IMR-90 (cell line): ENCODE measurements around the gene TMX3. TPM values are rescaled to one million over a fixed set of nuclear protein-coding genes. Genes with fewer than 3 reads are reported as not detected.

ENCODE experiments used
- ATAC-seq: fragments of 200-7000 bp; cut with Tn5 transposase; 2 replicates; pipeline ENCODE4 v1.9.1; 2020; ENCODE audit warnings: low read depth, mild to moderate bottlenecking, moderate library complexity
- BruUV-seq: library from RNA; stranded (reverse); fragments of 400-500 nt; replicated peaks from 2 replicates; lab custom pipeline; 2021; lab: Mats Ljungman, UMichigan
- CTCF ChIA-PET: fragments of 300-600 bp; formaldehyde crosslinking; extraction: SDS; loops from one replicate; lab custom pipeline; 2021; ENCODE audit warnings: antibody characterized with exemption; lab: Yijun Ruan, JAX
- POLR2A ChIA-PET: fragments of 300-600 bp; sonication (Branson Sonifier 250); formaldehyde crosslinking; loops from one replicate; lab custom pipeline; 2022; ENCODE audit warnings: antibody characterized with exemption; ENCODE audit not compliant: unreplicated experiment; lab: Charles Lee
- DNase-seq: peaks from one replicate; pipeline ENCODE4 v3.0.0; 2013
- H2AFZ ChIP-seq: replicated peaks from 2 replicates; pipeline ENCODE3; 2013; ENCODE audit warnings: low read length, mild to moderate bottlenecking; ENCODE audit not compliant: poor library complexity
- H2AK5ac ChIP-seq: 2 replicates; pipeline ENCODE4 v1.6.1; 2013; ENCODE audit warnings: low read depth, low read length, inconsistent platforms
- H2AK9ac ChIP-seq: replicated peaks from 2 replicates; pipeline ENCODE3; 2013; ENCODE audit warnings: mild to moderate bottlenecking, low read depth, low read length, moderate library complexity; ENCODE audit not compliant: poor library complexity
- H2BK120ac ChIP-seq: 2 replicates; pipeline ENCODE4 v1.6.1; 2013; ENCODE audit warnings: low read depth, low read length, inconsistent platforms
- H2BK15ac ChIP-seq: 3 replicates; pipeline ENCODE4 v1.6.1; 2013; ENCODE audit warnings: low read depth, low read length, inconsistent platforms
- H2BK20ac ChIP-seq: 2 replicates; pipeline ENCODE4 v1.6.1; 2013; ENCODE audit warnings: low read depth, mild to moderate bottlenecking, inconsistent platforms, low read length, moderate library complexity
- H2BK5ac ChIP-seq: 2 replicates; pipeline ENCODE4 v1.6.1; 2013; ENCODE audit warnings: mild to moderate bottlenecking, low read depth, low read length, inconsistent platforms; ENCODE audit not compliant: poor library complexity, severe bottlenecking
- H3K14ac ChIP-seq: replicated peaks from 2 replicates; pipeline ENCODE4 v1.6.1; 2013; ENCODE audit warnings: low read depth, low read length, inconsistent platforms
- H3K18ac ChIP-seq: 2 replicates; pipeline ENCODE4 v1.6.1; 2013; ENCODE audit warnings: low read depth, low read length, control low read depth
- H3K23ac ChIP-seq: 2 replicates; pipeline ENCODE4 v1.6.1; 2013; ENCODE audit warnings: low read depth, low read length, inconsistent platforms
- H3K27ac ChIP-seq: 2 replicates; pipeline ENCODE4 v1.5.1; 2013; ENCODE audit warnings: mild to moderate bottlenecking, control low read depth, low read length; ENCODE audit not compliant: insufficient read depth
- H3K27me3 ChIP-seq: 2 replicates; pipeline ENCODE4 v1.6.1; 2013; ENCODE audit warnings: low read length; ENCODE audit not compliant: control insufficient read depth, insufficient read depth
- H3K36me3 ChIP-seq: 2 replicates; pipeline ENCODE4 v1.6.1; 2013; ENCODE audit warnings: low read length, mixed read lengths; ENCODE audit not compliant: control insufficient read depth, insufficient read depth
- H3K4ac ChIP-seq: 2 replicates; pipeline ENCODE4 v1.6.1; 2013; ENCODE audit warnings: low read depth, low read length, inconsistent platforms
- H3K4me1 ChIP-seq: 2 replicates; pipeline ENCODE4 v1.6.1; 2013; ENCODE audit warnings: low read length, mixed read lengths; ENCODE audit not compliant: control insufficient read depth, insufficient read depth
- H3K4me2 ChIP-seq: 2 replicates; pipeline ENCODE4 v1.6.1; 2013; ENCODE audit warnings: low read depth, mild to moderate bottlenecking, control low read depth, low read length, moderate library complexity
- H3K4me3 ChIP-seq: 2 replicates; pipeline ENCODE4 v1.5.1; 2013; ENCODE audit warnings: low read depth, mild to moderate bottlenecking, control low read depth, low read length, moderate library complexity; ENCODE audit not compliant: insufficient read depth
- H3K56ac ChIP-seq: 2 replicates; pipeline ENCODE4 v1.6.1; 2013; ENCODE audit warnings: low read length, inconsistent platforms; ENCODE audit not compliant: insufficient read depth; ENCODE audit errors: extremely low read depth
- H3K79me1 ChIP-seq, 2 experiments: 2 replicates each; pipeline ENCODE4 v1.6.1; 2013; ENCODE audit warnings: low read length in 2 of 2, inconsistent platforms in 1 of 2, low read depth in 1 of 2
- H3K9ac ChIP-seq: 2 replicates; pipeline ENCODE4 v1.6.1; 2013; ENCODE audit warnings: low read depth, low read length, control low read depth
- H3K9me1 ChIP-seq: 2 replicates; pipeline ENCODE4 v1.6.1; 2013; ENCODE audit warnings: low read length, inconsistent platforms; ENCODE audit not compliant: insufficient read depth
- H3K9me3 ChIP-seq: 2 replicates; pipeline ENCODE4 v1.6.1; 2013; ENCODE audit warnings: low read length; ENCODE audit not compliant: control insufficient read depth, insufficient read depth
- H4K20me1 ChIP-seq: 2 replicates; pipeline ENCODE4 v1.6.1; 2013; ENCODE audit warnings: low read length, inconsistent platforms; ENCODE audit not compliant: insufficient read depth
- H4K5ac ChIP-seq: 2 replicates; pipeline ENCODE4 v1.6.1; 2013; ENCODE audit warnings: mild to moderate bottlenecking, low read depth, low read length, control low read depth
- H4K8ac ChIP-seq, 2 experiments: 2 replicates each; pipeline ENCODE4 v1.6.1; 2013; ENCODE audit warnings: low read depth in 2 of 2, low read length in 2 of 2, control low read depth in 1 of 2, inconsistent platforms in 1 of 2
- H4K91ac ChIP-seq: 2 replicates; pipeline ENCODE4 v1.6.1; 2013; ENCODE audit warnings: low read depth, low read length, inconsistent platforms; ENCODE audit not compliant: insufficient read depth
- BHLHE40 ChIP-seq: fragments of 150-350 bp; IDR thresholded peaks from 2 replicates; pipeline ENCODE4 v1.6.1; 2016; ENCODE audit warnings: mild to moderate bottlenecking, low read depth, low read length
- CEBPB ChIP-seq: IDR thresholded peaks from 2 replicates; pipeline ENCODE4 v1.6.1; 2012; ENCODE audit warnings: low read depth, low read length, improper control_type of control experiment
- CHD1 ChIP-seq: IDR thresholded peaks from 2 replicates; pipeline ENCODE4 v1.6.1; 2012; ENCODE audit warnings: low read depth, low read length, improper control_type of control experiment
- FOS ChIP-seq: fragments of 150-350 bp; IDR thresholded peaks from 2 replicates; pipeline ENCODE4 v1.6.1; 2016; ENCODE audit warnings: low read depth, low read length
- MAFK ChIP-seq: IDR thresholded peaks from 2 replicates; pipeline ENCODE4 v1.6.1; 2012; ENCODE audit warnings: low read depth, low read length, improper control_type of control experiment
- MAZ ChIP-seq: IDR thresholded peaks from 2 replicates; pipeline ENCODE4 v1.6.1; 2012; ENCODE audit warnings: low read depth, mild to moderate bottlenecking, low read length, improper control_type of control experiment, moderate library complexity, borderline replicate concordance
- MXI1 ChIP-seq: IDR thresholded peaks from 2 replicates; pipeline ENCODE4 v1.6.1; 2012; ENCODE audit warnings: low read depth, mild to moderate bottlenecking, low read length, moderate library complexity, borderline replicate concordance
- NFE2L2 ChIP-seq: fragments of 150-350 bp; IDR thresholded peaks from 2 replicates; pipeline ENCODE4 v1.6.1; 2016; ENCODE audit warnings: low read depth, mild to moderate bottlenecking, low read length
- POLR2A ChIP-seq: IDR thresholded peaks from 2 replicates; pipeline ENCODE4 v1.6.1; 2012; ENCODE audit warnings: mild to moderate bottlenecking, low read depth, low read length
- RAD21 ChIP-seq: IDR thresholded peaks from 2 replicates; pipeline ENCODE4 v1.6.1; 2012; ENCODE audit warnings: low read length, improper control_type of control experiment
- RCOR1 ChIP-seq: IDR thresholded peaks from 2 replicates; pipeline ENCODE4 v1.6.1; 2012; ENCODE audit warnings: mild to moderate bottlenecking, low read length, improper control_type of control experiment; ENCODE audit not compliant: insufficient replicate concordance
- RFX5 ChIP-seq: IDR thresholded peaks from 2 replicates; pipeline ENCODE4 v1.8.0; 2012; ENCODE audit warnings: low read depth, mild to moderate bottlenecking, low read length, moderate library complexity
- SMC3 ChIP-seq: fragments of 150-350 bp; IDR thresholded peaks from 2 replicates; pipeline ENCODE4 v1.6.1; 2016; ENCODE audit warnings: low read depth, mild to moderate bottlenecking, antibody characterized with exemption, low read length, moderate library complexity
- WGBS, 2 experiments: methylation state at CpG; one replicate each; pipeline versions ENCODE4 v1.1.5 to v1.1.7; 2013; ENCODE audit warnings: missing lambda C conversion rate in 2 of 2; ENCODE audit not compliant: insufficient read length in 1 of 2; ENCODE audit errors: extremely low coverage in 2 of 2; 5-methylcytosine and 5-hydroxymethylcytosine counted together
- dilution Hi-C: fragments of 300-500 bp; cut with HindIII; formaldehyde crosslinking; loops from one replicate; pipeline ENCODE4 v1.14.3; 2018; ENCODE audit warnings: low sequenced_read_pairs; ENCODE audit not compliant: unreplicated experiment
- in situ Hi-C: fragments of 300-500 bp; cut with MboI; formaldehyde crosslinking; loops from 3 replicates; pipeline ENCODE4 v1.14.3; 2019; ENCODE audit warnings: low sequenced_read_pairs, inconsistent platforms, mixed read lengths
- intact Hi-C: fragments of 100-400 bp; cut with micrococcal nuclease; formaldehyde crosslinking; loops from 2 replicates; pipeline ENCODE4 v1.10.0; 2022
- polyA plus RNA-seq, 3 experiments: library from polyadenylated mRNA; depleted of rRNA; stranded (reverse); fragments of >200 nt; gene quantifications; 2 replicates each; pipeline ENCODE4 v1.2.3, GENCODE V29; 2012; ENCODE audit warnings: low replicate concordance in 1 of 3
- total RNA-seq: library from RNA; depleted of rRNA; stranded (reverse); fragments of >200 nt; gene quantifications from 2 replicates; pipeline ENCODE4 v1.2.3, GENCODE V29; 2012
- TF ChIP-seq, protein P1 (sequence below): conservative IDR thresholded peaks from 2 replicates; pipeline ENCODE4 v1.5.1; 2012; ENCODE audit warnings: mild to moderate bottlenecking, low read depth, low read length, improper control_type of control experiment
- TF ChIP-seq, protein P2 (sequence below): fragments of 150-350 bp; IDR thresholded peaks from 2 replicates; pipeline ENCODE4 v1.6.1; 2017; ENCODE audit warnings: mild to moderate bottlenecking, antibody characterized with exemption, low read length, low read depth
- TF ChIP-seq, protein P3 (sequence below): fragments of 150-350 bp; IDR thresholded peaks from 2 replicates; pipeline ENCODE4 v1.6.1; 2016; ENCODE audit warnings: low read depth, mild to moderate bottlenecking, low read length, moderate library complexity, borderline replicate concordance

The TMX3 gene
- total and polyA plus RNA-seq, 2 of the 4 experiments (the other 2 are of a cell fraction): 22.8 to 50.5 TPM

DNA sequence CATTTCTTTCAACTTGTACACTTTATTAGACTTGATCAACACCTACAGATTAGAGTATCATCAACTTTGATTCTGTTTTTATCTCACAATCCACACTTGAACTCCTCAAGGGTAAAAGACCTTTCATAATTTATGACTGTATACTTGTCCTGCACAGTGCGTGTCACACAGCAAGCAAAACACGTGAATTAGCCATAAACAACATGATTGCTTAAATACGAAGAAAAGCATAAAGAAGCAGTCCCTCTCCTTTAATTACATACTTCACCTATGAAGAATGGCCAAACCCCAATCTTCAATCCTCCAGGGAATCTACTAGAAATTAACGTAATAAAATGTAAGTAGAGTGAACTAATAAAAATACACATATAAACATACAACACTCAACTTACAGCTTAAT lies 13.6 kb downstream of the TMX3 start:
- TF ChIP-seq FOS (no peak), RCOR1 (no peak), MXI1 (no peak), CHD1 (no peak), MAFK (no peak), RAD21 (no peak), SMC3 (no peak), POLR2A (no peak), BHLHE40 (no peak), MAZ (no peak), RFX5 (no peak), CEBPB (no peak), NFE2L2 (no peak)
- TF ChIP-seq, protein P1, sequence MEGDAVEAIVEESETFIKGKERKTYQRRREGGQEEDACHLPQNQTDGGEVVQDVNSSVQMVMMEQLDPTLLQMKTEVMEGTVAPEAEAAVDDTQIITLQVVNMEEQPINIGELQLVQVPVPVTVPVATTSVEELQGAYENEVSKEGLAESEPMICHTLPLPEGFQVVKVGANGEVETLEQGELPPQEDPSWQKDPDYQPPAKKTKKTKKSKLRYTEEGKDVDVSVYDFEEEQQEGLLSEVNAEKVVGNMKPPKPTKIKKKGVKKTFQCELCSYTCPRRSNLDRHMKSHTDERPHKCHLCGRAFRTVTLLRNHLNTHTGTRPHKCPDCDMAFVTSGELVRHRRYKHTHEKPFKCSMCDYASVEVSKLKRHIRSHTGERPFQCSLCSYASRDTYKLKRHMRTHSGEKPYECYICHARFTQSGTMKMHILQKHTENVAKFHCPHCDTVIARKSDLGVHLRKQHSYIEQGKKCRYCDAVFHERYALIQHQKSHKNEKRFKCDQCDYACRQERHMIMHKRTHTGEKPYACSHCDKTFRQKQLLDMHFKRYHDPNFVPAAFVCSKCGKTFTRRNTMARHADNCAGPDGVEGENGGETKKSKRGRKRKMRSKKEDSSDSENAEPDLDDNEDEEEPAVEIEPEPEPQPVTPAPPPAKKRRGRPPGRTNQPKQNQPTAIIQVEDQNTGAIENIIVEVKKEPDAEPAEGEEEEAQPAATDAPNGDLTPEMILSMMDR: no peak
- TF ChIP-seq, protein P2, sequence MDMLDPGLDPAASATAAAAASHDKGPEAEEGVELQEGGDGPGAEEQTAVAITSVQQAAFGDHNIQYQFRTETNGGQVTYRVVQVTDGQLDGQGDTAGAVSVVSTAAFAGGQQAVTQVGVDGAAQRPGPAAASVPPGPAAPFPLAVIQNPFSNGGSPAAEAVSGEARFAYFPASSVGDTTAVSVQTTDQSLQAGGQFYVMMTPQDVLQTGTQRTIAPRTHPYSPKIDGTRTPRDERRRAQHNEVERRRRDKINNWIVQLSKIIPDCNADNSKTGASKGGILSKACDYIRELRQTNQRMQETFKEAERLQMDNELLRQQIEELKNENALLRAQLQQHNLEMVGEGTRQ: no peak
- TF ChIP-seq, protein P3, sequence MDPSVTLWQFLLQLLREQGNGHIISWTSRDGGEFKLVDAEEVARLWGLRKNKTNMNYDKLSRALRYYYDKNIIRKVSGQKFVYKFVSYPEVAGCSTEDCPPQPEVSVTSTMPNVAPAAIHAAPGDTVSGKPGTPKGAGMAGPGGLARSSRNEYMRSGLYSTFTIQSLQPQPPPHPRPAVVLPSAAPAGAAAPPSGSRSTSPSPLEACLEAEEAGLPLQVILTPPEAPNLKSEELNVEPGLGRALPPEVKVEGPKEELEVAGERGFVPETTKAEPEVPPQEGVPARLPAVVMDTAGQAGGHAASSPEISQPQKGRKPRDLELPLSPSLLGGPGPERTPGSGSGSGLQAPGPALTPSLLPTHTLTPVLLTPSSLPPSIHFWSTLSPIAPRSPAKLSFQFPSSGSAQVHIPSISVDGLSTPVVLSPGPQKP: no peak
- ATAC-seq (no peak), DNase-seq (no peak)
- in situ Hi-C loops: no loop called here
- no peak overlapping the region for H3K4me3 ChIP-seq
- no peak overlapping the region for H3K4ac ChIP-seq
- no peak overlapping the region for H3K27ac ChIP-seq
- H3K14ac ChIP-seq: no peak overlapping the region
- H3K56ac ChIP-seq: no peak overlapping the region
- intact Hi-C loops: no loop called here
- H3K9me1 ChIP-seq: no peaks in the 10 kb centered on the region; the same call in 1 of the 2 replicates
- no peak overlapping the region for H2AK9ac ChIP-seq
- H3K4me1 ChIP-seq: peaks cover 5% of the 10 kb centered on the region; the same call in 1 of the 2 replicates
- no peak overlapping the region for H4K5ac ChIP-seq
- H2BK15ac ChIP-seq: no peak overlapping the region
- no TSS peak for BruUV-seq
- H2BK120ac ChIP-seq: no peak overlapping the region
- dilution Hi-C loops: no loop called here
- H3K9ac ChIP-seq: no peak overlapping the region
- H3K27me3 ChIP-seq: no peaks in the 10 kb centered on the region
- H4K20me1 ChIP-seq: peaks cover 6% of the 10 kb centered on the region; the same call in 1 of the 2 replicates
- ChIA-PET CTCF (no interaction called here), POLR2A (no interaction called here)
- no peak overlapping the region for H2AK5ac ChIP-seq
- peaks cover 20% of the 10 kb centered on the region for H3K36me3 ChIP-seq
- H3K9me3 ChIP-seq: no peaks in the 10 kb centered on the region
- H3K18ac ChIP-seq: no peak overlapping the region
- H2AFZ ChIP-seq: no peak overlapping the region
- no peak overlapping the region for H4K91ac ChIP-seq
- H3K23ac ChIP-seq: no peak overlapping the region
- H4K8ac ChIP-seq: no peak overlapping the region
- no peak overlapping the region for H3K4me2 ChIP-seq
- peaks cover 20 to 31% of the 10 kb centered on the region in 2 experiments for H3K79me1 ChIP-seq
- no peak overlapping the region for H2BK20ac ChIP-seq
- WGBS, 2 experiments: 100% methylated on average over 2 of the region's 4 CpGs; no CpG with 5 or more reads in 1 of the 2 experiments
- no peak overlapping the region for H2BK5ac ChIP-seq
